Stomach (tissue), 9 donors: ENCODE data around the gene SMOC2. TPM values are rescaled to one million over a fixed set of nuclear protein-coding genes. Genes with fewer than 3 reads are reported as not detected.

Source experiments
- DNase-seq, 2 donors: peaks; one replicate each; pipeline versions ENCODE4 v3.0.0 to v3.0.0-alpha.2; 2013 to 2019
- H3K27ac ChIP-seq, 5 donors: fragments of 200-600 bp in 4 of 5; sonication (generic) in 4 of 5; one replicate each; pipeline ENCODE4 v1.5.1; 2013 to 2019; ENCODE audit warnings: mild to moderate bottlenecking in 1 of 5, moderate library complexity in 1 of 5
- H3K27me3 ChIP-seq, 3 donors: fragments of 200-600 bp; sonication (generic); one replicate each; pipeline ENCODE4 v1.5.1; 2017 to 2019; ENCODE audit warnings: mixed run types in 1 of 3
- H3K36me3 ChIP-seq, 4 donors: fragments of 200-600 bp; sonication (generic); 1 replicate in 3 of 4; 2 replicates in 1 of 4; pipeline ENCODE4 v1.5.1; 2016 to 2019
- H3K4me1 ChIP-seq, 4 donors: fragments of 200-600 bp; sonication (generic); one replicate each; pipeline ENCODE4 v1.5.1; 2016 to 2019
- H3K4me3 ChIP-seq, 4 donors: fragments of 200-600 bp; sonication (generic) in 3 of 4; one replicate each; pipeline ENCODE4 v1.5.1; 2016 to 2019; ENCODE audit warnings: mild to moderate bottlenecking in 1 of 4
- H3K9me3 ChIP-seq, 4 donors: fragments of 200-600 bp; sonication (generic); one replicate each; pipeline ENCODE4 v1.5.1; 2016 to 2019
- CTCF ChIP-seq, 7 experiments: fragments of 450-650 bp in 4 of 7; fragments of 200-600 bp in 3 of 7; sonication (generic) in 3 of 7; IDR thresholded peaks; one replicate each; pipeline ENCODE4 v1.5.1; 2016 to 2019; ENCODE audit warnings: antibody characterized with exemption in 7 of 7, control low read depth in 2 of 7, mild to moderate bottlenecking in 1 of 7
- EP300 ChIP-seq: sonication (generic); formaldehyde crosslinking; IDR thresholded peaks from one replicate; pipeline ENCODE4 v1.6.1; 2017; ENCODE audit warnings: antibody characterized with exemption
- POLR2A ChIP-seq, 4 donors: fragments of 450-650 bp; IDR thresholded peaks; one replicate each; pipeline ENCODE4 v1.6.1; 2016; ENCODE audit warnings: antibody characterized with exemption in 4 of 4, control low read depth in 2 of 4, mild to moderate bottlenecking in 1 of 4, moderate library complexity in 1 of 4
- POLR2AphosphoS5 ChIP-seq, 3 donors: sonication (generic); formaldehyde crosslinking; IDR thresholded peaks; one replicate each; pipeline ENCODE4 v1.6.1; 2016; ENCODE audit warnings: antibody characterized with exemption in 3 of 3
- WGBS, 5 donors: extraction: QIAGEN DNeasy Blood & Tissue Kit in 3 of 5; methylation state at CpG; one replicate each; pipeline versions ENCODE4 v1.1.5 to v1.1.7; 2013 to 2018; 5-methylcytosine and 5-hydroxymethylcytosine counted together
- intact Hi-C: fragments of 100-400 bp; cut with DNase I; formaldehyde crosslinking; loops from one replicate; pipeline ENCODE4 v1.15.1; 2023; ENCODE audit warnings: low total_unique reads
- polyA plus RNA-seq, 3 donors: library from polyadenylated mRNA; stranded (reverse); fragments of 200-250 nt; gene quantifications; one replicate each; pipeline ENCODE4 v1.2.3, GENCODE V29; 2013
- total RNA-seq, 5 donors: library from RNA; depleted of rRNA; stranded (reverse); fragments of >200 nt; gene quantifications; one replicate each; pipeline versions ENCODE4 v1.1.0 to v1.2.3, GENCODE V29; 2014 to 2016
- donor health status: healthy with polysubstance abuse.
- donor health status: Bipolar disorder and iron deficiency.
- donor health status: healthy.

SMOC2 gene
- total and polyA plus RNA-seq, 8 donors: 7.9 to 520 (median 76.9) TPM

GRCh38 chr6:168497381-168497780, 56.4 kb downstream of the SMOC2 start:
- H3K36me3 ChIP-seq: no peaks in the 10 kb centered on the region
- WGBS, 5 donors: 90 to 95% (median 93%) methylated on average over 15 of the region's 15 CpGs
- H3K4me3 ChIP-seq: no peak overlapping the region
- peak overlapping the region in 2 of 5 donors; percentile 18 to 37 for H3K27ac ChIP-seq
- intact Hi-C loops: no loop called here
- TF ChIP-seq CTCF (IDR thresholded peaks at IDR 0.05) (no peak), POLR2AphosphoS5 (IDR thresholded peaks at IDR 0.05) (no peak), EP300 (no peak), POLR2A (IDR thresholded peaks at IDR 0.05) (no peak)
- DNase-seq: no peak
- peaks cover 5 to 32% (median 18%) of the 10 kb centered on the region in 4 donors for H3K4me1 ChIP-seq
- no peaks in the 10 kb centered on the region for H3K9me3 ChIP-seq
- no peaks in the 10 kb centered on the region for H3K27me3 ChIP-seq

DNA sequence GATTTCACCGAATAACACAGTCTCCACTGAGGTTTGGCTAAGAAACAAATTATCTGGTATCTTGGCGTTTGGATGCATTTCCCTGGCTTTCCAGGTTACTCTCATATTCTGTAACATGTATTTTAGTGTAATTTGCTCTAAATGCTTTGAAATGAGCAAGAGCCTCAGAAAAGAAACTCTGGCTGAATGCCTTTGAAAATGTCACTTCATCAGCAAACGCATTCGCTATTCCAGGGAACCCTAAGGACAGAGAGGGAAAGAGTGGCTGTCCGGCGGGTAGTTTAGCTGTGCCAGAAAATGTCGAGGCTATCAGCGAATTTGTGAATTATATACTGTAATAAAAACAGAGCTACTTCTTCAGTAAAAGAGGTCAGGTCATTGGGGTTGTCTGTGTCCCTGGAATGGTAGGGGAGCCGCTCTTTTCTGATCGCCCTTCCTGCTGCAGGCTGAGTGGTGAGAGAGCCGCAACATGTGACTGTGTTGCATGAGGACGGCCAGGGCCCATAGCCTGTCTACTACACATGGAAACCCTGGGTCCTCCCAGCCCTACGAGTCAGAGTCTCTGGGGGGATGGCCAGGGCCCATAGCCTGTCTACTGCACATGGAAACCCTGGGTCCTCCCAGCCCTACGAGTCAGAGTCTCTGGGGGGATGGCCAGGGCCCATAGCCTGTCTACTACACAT, 57.3 kb downstream of the SMOC2 start:
- no peak overlapping the region for H3K27ac ChIP-seq
- no peak for TF ChIP-seq POLR2A (IDR thresholded peaks at IDR 0.05)
- TF ChIP-seq CTCF (IDR thresholded peaks at IDR 0.05): no peak
- no peak for TF ChIP-seq EP300
- TF ChIP-seq POLR2AphosphoS5 (IDR thresholded peaks at IDR 0.05): no peak
- no peaks in the 10 kb centered on the region for H3K9me3 ChIP-seq
- intact Hi-C loops: no loop called here
- 81 to 90% (median 89%) methylated on average over 14 of the region's 14 CpGs for WGBS, 5 donors
- H3K4me1 ChIP-seq: peaks cover 5 to 32% (median 18%) of the 10 kb centered on the region in 4 donors
- no peak overlapping the region for H3K4me3 ChIP-seq
- DNase-seq: no peak
- no peaks in the 10 kb centered on the region for H3K27me3 ChIP-seq
- no peaks in the 10 kb centered on the region for H3K36me3 ChIP-seq

GRCh38 chr6:168499045-168499650, 58.2 kb downstream of the SMOC2 start:
- no peak overlapping the region for H3K4me3 ChIP-seq
- DNase-seq: no peak
- 34 to 71% (median 46%) methylated on average over 12 to 13 of the region's 13 CpGs for WGBS, 5 donors

GRCh38 chr6:168500519-168500918, 59.5 kb downstream of the SMOC2 start:
- DNase-seq: no peak
- TF ChIP-seq POLR2A (IDR thresholded peaks at IDR 0.05) (no peak), EP300 (no peak), POLR2AphosphoS5 (IDR thresholded peaks at IDR 0.05) (no peak), CTCF (IDR thresholded peaks at IDR 0.05) (no peak)
- Histone ChIP-seq H3K27ac (no peak overlapping the region), H3K36me3 (no peaks in the 10 kb centered on the region), H3K4me1 (peaks cover 5 to 32% (median 18%) of the 10 kb centered on the region in 4 donors), H3K27me3 (no peaks in the 10 kb centered on the region), H3K4me3 (no peak overlapping the region), H3K9me3 (no peaks in the 10 kb centered on the region)
- WGBS, 5 donors: 90 to 95% (median 91%) methylated on average over 9 to 14 of the region's 14 CpGs
- intact Hi-C loops: no loop called here

More at GRCh38 chr6:168499045-168499650, 58.2 kb downstream of the SMOC2 start:
- no peak overlapping the region for H3K27ac ChIP-seq
- no peak for TF ChIP-seq POLR2A (IDR thresholded peaks at IDR 0.05)
- TF ChIP-seq CTCF (IDR thresholded peaks at IDR 0.05): no peak
- no peak for TF ChIP-seq EP300
- no peak for TF ChIP-seq POLR2AphosphoS5 (IDR thresholded peaks at IDR 0.05)
- intact Hi-C loops: no loop called here
- H3K9me3 ChIP-seq: no peaks in the 10 kb centered on the region
- no peaks in the 10 kb centered on the region for H3K27me3 ChIP-seq
- H3K4me1 ChIP-seq: peaks cover 5 to 32% (median 18%) of the 10 kb centered on the region in 4 donors
- no peaks in the 10 kb centered on the region for H3K36me3 ChIP-seq
